Caco-2 (cell line): ENCODE results near the gene OTOF. TPM values are rescaled to one million over a fixed set of nuclear protein-coding genes. Genes with fewer than 3 reads are reported as not detected.

Experiments
- BruUV-seq: library from RNA; stranded (reverse); fragments of 400-500 nt; replicated peaks from 2 replicates; lab custom pipeline; 2021; lab: Mats Ljungman, UMichigan
- CTCF ChIA-PET: fragments of 300-600 bp; sonication (Branson Sonifier 250); formaldehyde crosslinking; loops from one replicate; lab custom pipeline; 2022; ENCODE audit warnings: antibody characterized with exemption; lab: Charles Lee
- POLR2A ChIA-PET: fragments of 300-600 bp; sonication (Branson Sonifier 250); formaldehyde crosslinking; loops from one replicate; lab custom pipeline; 2022; ENCODE audit warnings: antibody characterized with exemption; lab: Charles Lee
- DNase-seq, 2 experiments: peaks; one replicate each; pipeline versions ENCODE4 v3.0.0 to v3.0.0-alpha.2; 2020 to 2022
- H3K27me3 ChIP-seq: replicated peaks from 2 replicates; pipeline ENCODE4 v1.6.0; 2011; ENCODE audit warnings: low read length; ENCODE audit not compliant: control insufficient read depth, insufficient read depth
- H3K36me3 ChIP-seq: 2 replicates; pipeline ENCODE4 v1.5.1; 2011; ENCODE audit warnings: low read length; ENCODE audit not compliant: control insufficient read depth, insufficient read depth
- H3K4me1 ChIP-seq: fragments of 250-450 bp; sonication (Bioruptor Pico); 2 replicates; pipeline ENCODE4 v1.5.1; 2020; ENCODE audit warnings: mild to moderate bottlenecking
- H3K4me3 ChIP-seq: 2 replicates; pipeline ENCODE4 v1.5.1; 2011; ENCODE audit warnings: low read depth, mild to moderate bottlenecking, control low read depth, low read length
- H3K9me3 ChIP-seq: fragments of 250-450 bp; sonication (Bioruptor Pico); 2 replicates; pipeline ENCODE4 v1.5.1; 2020; ENCODE audit warnings: mild to moderate bottlenecking, moderate library complexity
- H3K27ac Mint-ChIP-seq: one replicate; pipeline ENCODE4 v1.8.0; 2022; ENCODE audit warnings: mixed read lengths; ENCODE audit not compliant: unreplicated experiment
- H3K27me3 Mint-ChIP-seq: one replicate; pipeline ENCODE4 v1.8.0; 2022; ENCODE audit warnings: mixed read lengths; ENCODE audit not compliant: insufficient read depth, unreplicated experiment
- H3K36me3 Mint-ChIP-seq: one replicate; pipeline ENCODE4 v1.8.0; 2022; ENCODE audit warnings: mild to moderate bottlenecking, mixed read lengths; ENCODE audit not compliant: insufficient read depth, unreplicated experiment
- H3K4me1 Mint-ChIP-seq: one replicate; pipeline ENCODE4 v1.8.0; 2022; ENCODE audit warnings: low read depth, mixed read lengths; ENCODE audit not compliant: unreplicated experiment
- H3K4me3 Mint-ChIP-seq: one replicate; pipeline ENCODE4 v1.8.0; 2022; ENCODE audit warnings: mild to moderate bottlenecking, moderate library complexity, mixed read lengths; ENCODE audit not compliant: unreplicated experiment
- H3K9me3 Mint-ChIP-seq: one replicate; pipeline ENCODE4 v1.8.0; 2022; ENCODE audit warnings: mixed read lengths; ENCODE audit not compliant: unreplicated experiment
- intact Hi-C: fragments of 100-400 bp; cut with micrococcal nuclease; formaldehyde crosslinking; loops from one replicate; pipeline ENCODE4 v1.10.0; 2022; ENCODE audit not compliant: unreplicated experiment
- total RNA-seq: library from RNA; stranded (reverse); gene quantifications from 2 replicates; pipeline ENCODE4 v1.2.3, GENCODE V29; 2022
- TF ChIP-seq, protein P1 (sequence below), 2 experiments: fragments of 200-600 bp in 1 of 2; IDR thresholded peaks; 1 replicate in 1 of 2; 2 replicates in 1 of 2; pipeline versions ENCODE4 v1.5.1 to v1.8.0; 2011 to 2022; ENCODE audit warnings: antibody characterized with exemption in 1 of 2, control low read depth in 1 of 2, inconsistent platforms in 1 of 2, low read depth in 1 of 2, low read length in 1 of 2, mild to moderate bottlenecking in 1 of 2, moderate library complexity in 1 of 2; ENCODE audit not compliant: insufficient read depth in 1 of 2, severe bottlenecking in 1 of 2, unreplicated experiment in 1 of 2

OTOF gene
- total RNA-seq, 1 experiment from 2014 or later, result 0.09 TPM

DNA sequence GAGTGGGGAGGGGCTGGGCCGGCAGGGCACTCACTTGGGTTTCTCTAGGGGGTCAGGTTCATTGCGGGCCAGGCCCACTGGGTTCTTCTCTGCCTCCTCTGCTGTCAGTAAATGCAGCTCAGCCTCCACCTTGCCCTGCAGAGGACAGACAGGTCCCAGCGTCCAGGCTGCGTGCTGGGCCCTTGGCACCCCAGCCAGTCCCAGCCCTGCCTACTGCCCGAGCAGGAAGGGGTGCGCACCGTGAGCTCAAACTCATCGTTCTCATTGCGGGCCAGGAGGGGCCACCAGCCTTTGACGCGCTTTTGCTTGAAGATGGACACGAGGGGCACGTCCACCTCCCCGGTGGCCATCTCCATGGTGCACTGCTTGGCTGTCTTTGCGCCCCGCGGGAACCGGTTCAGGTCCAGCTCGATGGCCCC lies 17.3 kb downstream of the OTOF start:
- BruUV-seq, result no TSS peak
- intact Hi-C loops, result no loop called here
- TF ChIP-seq, protein P1, sequence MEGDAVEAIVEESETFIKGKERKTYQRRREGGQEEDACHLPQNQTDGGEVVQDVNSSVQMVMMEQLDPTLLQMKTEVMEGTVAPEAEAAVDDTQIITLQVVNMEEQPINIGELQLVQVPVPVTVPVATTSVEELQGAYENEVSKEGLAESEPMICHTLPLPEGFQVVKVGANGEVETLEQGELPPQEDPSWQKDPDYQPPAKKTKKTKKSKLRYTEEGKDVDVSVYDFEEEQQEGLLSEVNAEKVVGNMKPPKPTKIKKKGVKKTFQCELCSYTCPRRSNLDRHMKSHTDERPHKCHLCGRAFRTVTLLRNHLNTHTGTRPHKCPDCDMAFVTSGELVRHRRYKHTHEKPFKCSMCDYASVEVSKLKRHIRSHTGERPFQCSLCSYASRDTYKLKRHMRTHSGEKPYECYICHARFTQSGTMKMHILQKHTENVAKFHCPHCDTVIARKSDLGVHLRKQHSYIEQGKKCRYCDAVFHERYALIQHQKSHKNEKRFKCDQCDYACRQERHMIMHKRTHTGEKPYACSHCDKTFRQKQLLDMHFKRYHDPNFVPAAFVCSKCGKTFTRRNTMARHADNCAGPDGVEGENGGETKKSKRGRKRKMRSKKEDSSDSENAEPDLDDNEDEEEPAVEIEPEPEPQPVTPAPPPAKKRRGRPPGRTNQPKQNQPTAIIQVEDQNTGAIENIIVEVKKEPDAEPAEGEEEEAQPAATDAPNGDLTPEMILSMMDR (IDR thresholded peaks at IDR 0.05; ENCODE audit: insufficient read depth in 1 of 2, low read depth in 1 of 2, low read length in 1 of 2, severe bottlenecking in 1 of 2, unreplicated experiment in 1 of 2), result no peak
- no peaks in the 10 kb centered on the region for H3K27me3 Mint-ChIP-seq
- ChIA-PET POLR2A (interaction anchor here (0.5 kb wide), 1 partner anchor 210 kb away, joined by 5 read pairs; no protein-coding TSS in a partner anchor), CTCF (no interaction called here)
- no peaks in the 10 kb centered on the region for H3K27me3 ChIP-seq
- no peak overlapping the region for H3K4me3 ChIP-seq
- no peaks in the 10 kb centered on the region for H3K9me3 Mint-ChIP-seq
- no peak overlapping the region for H3K4me3 Mint-ChIP-seq
- no peaks in the 10 kb centered on the region for H3K9me3 ChIP-seq
- peaks cover 27% of the 10 kb centered on the region for H3K4me1 Mint-ChIP-seq
- no peaks in the 10 kb centered on the region for H3K36me3 ChIP-seq
- peaks cover 61% of the 10 kb centered on the region for H3K4me1 ChIP-seq
- peak overlapping the region; percentile 34 for H3K27ac Mint-ChIP-seq
- peaks cover 25% of the 10 kb centered on the region for H3K36me3 Mint-ChIP-seq
- peak in 1 of 2 experiments; percentile 19 for DNase-seq

- peak in 1 of 2 experiments; percentile 31 for DNase-seq
- Mint-ChIP-seq H3K9me3 (no peaks in the 10 kb centered on the region), H3K27me3 (no peaks in the 10 kb centered on the region), H3K4me3 (no peak overlapping the region), H3K4me1 (peaks cover 29% of the 10 kb centered on the region), H3K36me3 (peaks cover 25% of the 10 kb centered on the region), H3K27ac (peak overlapping the region; percentile 34)
- Histone ChIP-seq H3K36me3 (no peaks in the 10 kb centered on the region), H3K9me3 (no peaks in the 10 kb centered on the region), H3K4me1 (peaks cover 66% of the 10 kb centered on the region), H3K27me3 (no peaks in the 10 kb centered on the region), H3K4me3 (no peak overlapping the region)
- BruUV-seq, result no TSS peak
- ChIA-PET POLR2A (no interaction called here), CTCF (no interaction called here)
- intact Hi-C loops, result no loop called here
- TF ChIP-seq, protein P1 (IDR thresholded peaks at IDR 0.05; ENCODE audit: insufficient read depth in 1 of 2, low read depth in 1 of 2, low read length in 1 of 2, severe bottlenecking in 1 of 2, unreplicated experiment in 1 of 2), result no peak
Observed at GRCh38 chr2:26459991-26460612, 17.8 kb downstream of the OTOF start.

DNA sequence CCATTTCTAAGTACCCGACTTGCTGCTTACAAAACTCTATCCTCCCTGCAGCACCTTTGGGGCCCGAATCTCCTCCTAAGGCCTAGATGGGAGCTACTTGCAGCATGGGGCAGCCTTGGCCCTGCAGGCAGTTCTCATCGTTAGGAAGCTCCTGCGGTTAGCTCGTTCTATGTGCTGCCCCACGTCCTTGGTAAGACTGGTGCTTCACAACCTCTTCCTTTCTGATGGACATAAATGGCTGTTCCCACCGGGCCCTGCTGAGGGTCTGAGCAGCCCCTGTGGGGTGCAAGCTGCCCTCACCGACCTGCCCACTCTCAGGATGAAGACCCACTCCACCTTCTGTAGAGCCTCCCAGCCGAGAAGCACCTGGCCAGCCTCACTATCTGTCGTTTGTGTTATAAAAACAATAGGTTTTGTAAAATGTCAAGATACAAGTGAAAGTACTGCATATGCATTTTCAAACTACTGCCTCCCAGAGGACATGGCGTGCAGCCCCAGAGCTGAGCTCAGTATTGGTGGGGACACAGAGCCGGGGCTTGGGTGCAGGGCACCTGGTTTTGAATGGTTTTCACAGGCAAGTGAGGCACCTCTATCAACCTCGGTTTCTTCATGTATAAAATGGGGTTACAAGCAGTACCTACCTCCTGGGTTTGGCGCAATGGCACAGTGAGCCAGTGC lies 19.4 kb downstream of the OTOF start:
- Histone ChIP-seq H3K36me3 (no peaks in the 10 kb centered on the region), H3K27me3 (no peaks in the 10 kb centered on the region), H3K9me3 (no peaks in the 10 kb centered on the region), H3K4me1 (peaks cover 65% of the 10 kb centered on the region), H3K4me3 (no peak overlapping the region)
- Mint-ChIP-seq H3K36me3 (peaks cover 15% of the 10 kb centered on the region), H3K27me3 (no peaks in the 10 kb centered on the region), H3K4me3 (no peak overlapping the region), H3K27ac (peak overlapping the region; percentile 83), H3K9me3 (no peaks in the 10 kb centered on the region), H3K4me1 (peaks cover 43% of the 10 kb centered on the region)
- POLR2A ChIA-PET, result no interaction called here
- peak in 1 of 2 experiments; percentile 26 for DNase-seq
- CTCF ChIA-PET, result no interaction called here
- TF ChIP-seq, protein P1 (IDR thresholded peaks at IDR 0.05; ENCODE audit: insufficient read depth in 1 of 2, low read depth in 1 of 2, low read length in 1 of 2, severe bottlenecking in 1 of 2, unreplicated experiment in 1 of 2), result no peak
- intact Hi-C loops, result no loop called here
- no TSS peak for BruUV-seq
